ENCODE data around the gene PSEN1.

GRCh38 chr14:73208390-73208789, 72.1 kb downstream of the PSEN1 start:
- no peak for TF ChIP-seq CTCF (conservative IDR thresholded peaks at IDR 0.05; ENCODE audit: low read depth, low read length)
- TF ChIP-seq EZH2 (IDR thresholded peaks at IDR 0.05; ENCODE audit: borderline replicate concordance, low read depth, low read length, poor library complexity, severe bottlenecking): no peak
